GM18517 (cell line): Measurements from ENCODE around the gene IL6ST.
"Not testable (repeated sequence)": the region's sequence is repeated elsewhere in the genome, so short reads cannot be mapped to it uniquely, and the experiment has no call there.

ENCODE experiments used
- ATAC-seq: cut with Tn5 transposase; IDR thresholded peaks from one replicate; pipeline ENCODE4 v1.9.1; 2021; ENCODE audit warnings: mild to moderate bottlenecking, moderate library complexity; ENCODE audit not compliant: unreplicated experiment

IL6ST gene

DNA sequence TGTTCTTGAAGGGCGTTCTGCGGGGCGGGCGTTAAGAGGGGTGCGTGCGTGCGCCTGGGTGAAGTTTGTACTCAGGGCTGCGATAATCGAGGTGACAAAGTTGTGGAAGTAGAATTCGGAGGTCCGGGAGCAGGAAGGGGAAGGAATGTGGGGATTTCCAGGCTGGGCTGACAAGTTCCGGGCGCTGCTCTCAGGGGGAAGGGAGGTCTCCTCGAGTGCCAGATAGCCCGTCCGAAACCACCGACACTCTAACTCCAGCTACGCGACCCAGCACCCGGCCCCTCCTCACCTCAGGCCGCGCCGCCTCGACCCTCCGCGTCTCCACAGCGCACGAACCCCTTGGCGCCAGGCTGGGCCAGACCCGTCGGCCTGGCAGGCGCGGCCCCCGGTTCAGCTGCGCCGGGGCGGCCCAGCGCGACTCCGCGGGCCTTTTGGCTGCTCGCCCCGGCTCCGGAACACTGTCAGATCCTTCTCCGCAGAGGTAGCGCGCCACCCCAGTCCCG lies at the start of gene IL6ST:
IL6ST (minus strand) TSS at position 469 of the 503 bp plus-strand sequence. CDS start 18,685 bp downstream, outside the sequence.
- ATAC-seq: peak; percentile 51

DNA sequence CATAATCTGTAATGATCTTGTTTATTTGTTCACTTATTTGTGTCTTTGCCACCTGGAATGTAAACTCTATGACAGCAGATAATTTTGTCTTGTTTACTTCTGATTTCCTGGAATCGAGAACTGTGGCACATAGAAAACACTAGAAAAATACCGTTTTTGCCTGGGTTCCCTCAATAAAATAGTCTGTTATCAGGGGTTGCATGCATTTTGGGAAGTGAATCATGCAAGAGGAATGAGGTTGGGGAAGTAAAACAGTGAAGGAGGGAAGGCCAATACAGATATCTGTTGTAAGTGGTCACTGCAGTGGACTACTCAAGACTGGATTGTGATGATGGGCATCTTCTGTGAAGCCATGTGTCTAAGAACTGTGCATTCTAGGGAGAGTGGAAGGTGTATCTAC lies 45.2 kb upstream of the IL6ST start:
- ATAC-seq: no peak

DNA sequence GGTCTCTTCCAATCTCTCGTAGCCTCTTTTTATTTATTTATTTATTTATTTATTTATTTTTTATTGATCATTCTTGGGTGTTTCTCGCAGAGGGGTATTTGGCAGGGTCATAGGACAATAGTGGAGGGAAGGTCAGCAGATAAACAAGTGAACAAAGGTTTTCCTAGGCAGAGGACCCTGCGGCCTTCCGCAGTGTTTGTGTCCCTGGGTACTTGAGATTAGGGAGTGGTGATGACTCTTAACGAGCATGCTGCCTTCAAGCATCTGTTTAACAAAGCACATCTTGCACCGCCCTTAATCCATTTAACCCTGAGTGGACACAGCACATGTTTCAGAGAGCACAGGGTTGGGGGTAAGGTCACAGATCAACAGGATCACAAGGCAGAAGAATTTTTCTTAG lies 43.4 kb upstream of the IL6ST start:
- not testable (repeated sequence) for ATAC-seq

DNA sequence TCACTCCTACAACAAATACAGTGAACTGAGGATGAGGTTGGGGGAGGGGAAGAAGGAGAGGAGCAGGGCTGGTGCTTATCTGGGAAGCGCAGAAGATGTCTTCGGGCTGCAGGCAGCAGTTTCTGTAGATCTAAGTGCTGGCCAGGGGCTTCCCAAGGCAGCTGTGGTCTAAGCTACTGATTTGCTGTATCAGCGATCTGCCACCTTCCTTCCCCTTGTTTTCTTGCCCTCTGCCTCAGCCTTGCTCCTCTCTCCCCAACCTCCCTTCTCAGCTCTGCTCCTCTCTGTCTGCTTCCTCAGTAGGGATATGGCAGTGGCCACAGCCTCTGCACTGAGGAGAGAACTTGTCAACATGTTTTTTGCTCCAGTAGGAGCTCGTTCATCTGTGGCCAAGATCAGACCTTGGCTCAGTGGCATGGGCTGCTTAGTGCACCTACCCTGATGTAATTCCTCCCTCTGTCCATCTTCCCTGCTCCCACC lies 42.8 kb upstream of the IL6ST start:
- no peak for ATAC-seq

DNA sequence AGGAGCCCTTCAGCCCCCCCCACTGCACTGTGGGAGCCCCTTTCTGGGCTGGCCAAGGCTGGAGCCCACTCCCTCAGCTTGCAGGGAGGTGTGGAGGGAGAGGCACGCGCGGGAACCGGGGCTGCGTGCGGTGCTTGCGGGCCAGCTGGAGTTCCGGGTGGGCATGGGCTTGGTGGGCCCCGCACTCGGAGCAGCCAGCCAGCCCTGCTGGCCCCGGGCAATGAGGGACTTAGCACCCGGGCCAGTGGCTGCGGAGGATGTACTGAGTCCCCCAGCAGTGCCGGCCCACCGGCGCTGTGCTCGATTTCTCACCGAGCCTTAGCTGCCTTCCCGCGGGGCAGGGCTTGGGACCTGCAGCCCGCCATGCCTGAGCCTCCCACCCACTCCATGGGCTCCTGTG lies 40.6 kb upstream of the IL6ST start:
- ATAC-seq: not testable (repeated sequence)

DNA sequence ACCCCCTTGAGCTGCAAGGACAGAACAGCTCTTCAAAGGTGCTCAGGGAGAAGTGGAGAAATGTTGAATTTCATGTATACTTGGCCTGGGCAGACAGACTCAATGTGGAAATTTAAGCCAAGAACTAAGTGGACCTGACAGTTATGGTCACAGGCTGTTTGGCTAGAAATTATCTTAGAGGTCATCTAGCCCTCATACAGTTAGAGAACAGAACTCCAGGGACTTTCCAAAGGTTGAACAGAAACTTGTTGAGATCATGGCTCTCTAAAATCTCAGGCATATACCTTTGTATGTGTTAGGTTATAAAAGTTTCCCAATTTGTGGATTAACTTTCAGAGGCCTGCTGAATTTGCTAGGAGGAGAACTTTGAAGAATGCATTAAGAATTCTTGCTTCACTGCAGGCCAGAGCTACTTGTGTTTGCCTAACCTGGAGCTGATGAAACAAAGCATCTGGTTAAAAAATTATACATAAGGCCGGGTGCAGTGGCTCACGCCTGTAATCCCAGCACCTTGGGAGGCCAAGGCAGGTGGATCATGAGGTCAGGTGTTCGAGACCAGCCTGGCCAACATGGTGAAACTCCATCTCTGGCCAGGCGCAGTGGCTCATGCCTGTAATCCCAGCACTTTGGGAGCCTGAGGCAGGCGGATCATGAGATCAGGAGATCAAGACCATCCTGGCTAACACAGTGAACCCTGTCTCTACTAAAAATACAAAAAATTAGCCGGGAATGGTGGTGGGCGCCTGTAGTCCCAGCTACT lies 35.3 kb upstream of the IL6ST start:
- not testable (repeated sequence) for ATAC-seq

DNA sequence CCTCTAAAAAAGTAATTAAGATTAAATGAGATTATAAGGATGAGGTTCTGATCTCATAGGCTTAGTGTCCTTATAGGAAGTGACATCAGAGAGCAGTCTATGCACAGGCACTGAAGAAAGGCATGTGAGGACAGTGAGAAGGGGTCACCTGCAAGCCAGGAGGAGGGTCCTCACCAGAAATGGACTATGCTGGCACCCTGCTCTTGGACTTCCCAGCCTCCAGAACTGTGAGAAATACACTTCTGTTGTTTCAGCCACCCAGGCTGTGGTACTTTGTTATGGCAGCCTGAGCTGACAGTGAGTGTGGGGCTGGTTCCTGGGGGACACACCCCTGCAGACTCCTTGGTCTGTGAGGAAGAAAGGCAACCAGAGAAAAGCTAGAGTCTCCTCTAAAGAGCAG lies 34.7 kb upstream of the IL6ST start:
- no peak for ATAC-seq

DNA sequence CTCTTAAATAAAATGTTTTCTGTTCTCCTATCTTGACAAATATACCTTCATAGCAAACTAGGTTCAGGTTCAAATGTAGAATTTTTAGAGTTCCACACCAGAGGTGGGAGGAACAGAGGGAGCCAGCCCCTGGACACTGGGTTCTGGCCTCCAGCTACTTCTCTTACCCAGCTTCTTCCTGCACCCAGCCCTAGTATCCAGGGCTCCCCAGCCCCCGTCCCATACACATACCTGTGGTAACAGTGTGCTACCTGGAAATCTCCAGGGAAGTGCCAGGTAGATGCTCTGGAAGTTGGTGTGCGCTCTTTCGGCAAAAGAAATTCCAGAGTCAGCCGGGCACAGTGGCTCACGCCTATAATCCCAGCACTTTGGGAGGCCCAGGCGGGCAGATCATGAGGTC lies 33.9 kb upstream of the IL6ST start:
- no peak for ATAC-seq

DNA sequence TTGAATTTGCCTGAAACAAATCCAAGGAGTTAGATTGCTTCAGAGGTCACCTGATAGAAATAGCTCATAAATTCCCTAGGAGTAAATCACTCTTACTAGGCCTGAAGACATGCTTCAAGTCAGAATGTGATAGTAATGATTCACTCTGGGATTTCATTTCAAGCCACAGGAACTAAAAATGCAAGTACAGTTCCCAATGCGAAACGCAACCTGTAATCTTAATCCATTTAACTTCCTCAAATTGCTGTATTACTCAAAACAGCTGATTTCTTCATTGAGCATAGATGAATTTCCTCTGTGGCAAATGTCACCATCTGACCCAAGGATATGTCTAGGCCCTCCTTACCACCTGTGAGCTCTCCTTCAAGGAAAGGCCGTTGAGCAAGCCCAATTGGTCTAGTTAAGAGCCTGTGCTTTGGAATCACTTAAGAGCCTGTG lies 32.1 kb upstream of the IL6ST start:
- peak; percentile 91 for ATAC-seq

DNA sequence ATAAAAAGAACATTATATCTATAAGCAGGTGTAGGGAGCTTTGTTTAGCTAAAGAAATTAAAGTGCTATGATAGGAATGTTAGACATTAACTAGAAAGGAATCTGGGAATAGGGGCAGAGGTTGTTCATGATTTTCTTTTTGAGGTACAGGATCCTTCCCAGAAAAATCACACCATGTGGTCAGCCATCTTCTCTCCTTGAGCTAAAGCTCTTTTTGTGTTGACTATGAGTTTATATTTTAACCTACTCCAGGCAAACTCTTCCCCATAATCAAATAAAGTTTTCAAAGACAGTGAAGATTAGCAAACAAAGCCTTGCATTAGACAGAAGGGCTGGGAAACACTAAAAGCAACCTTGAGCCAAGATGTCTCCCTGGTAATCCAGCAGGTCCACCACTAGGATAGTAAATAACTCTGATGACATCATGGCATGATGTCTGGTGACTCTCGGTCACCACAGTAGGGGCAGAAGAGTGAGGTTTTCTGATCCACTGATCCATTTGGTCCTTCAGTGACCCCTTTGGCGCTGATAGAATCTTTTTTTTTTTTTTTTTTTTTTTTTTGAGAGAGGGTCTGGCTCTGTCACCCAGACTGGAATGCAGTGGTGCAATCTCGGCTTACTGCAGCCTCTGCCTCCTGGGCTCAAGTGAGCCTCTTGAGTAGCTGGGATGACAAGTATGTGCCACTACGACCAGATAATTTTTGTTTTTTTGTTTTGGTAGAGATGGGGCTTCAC lies 30.6 kb upstream of the IL6ST start:
- ATAC-seq: no peak

DNA sequence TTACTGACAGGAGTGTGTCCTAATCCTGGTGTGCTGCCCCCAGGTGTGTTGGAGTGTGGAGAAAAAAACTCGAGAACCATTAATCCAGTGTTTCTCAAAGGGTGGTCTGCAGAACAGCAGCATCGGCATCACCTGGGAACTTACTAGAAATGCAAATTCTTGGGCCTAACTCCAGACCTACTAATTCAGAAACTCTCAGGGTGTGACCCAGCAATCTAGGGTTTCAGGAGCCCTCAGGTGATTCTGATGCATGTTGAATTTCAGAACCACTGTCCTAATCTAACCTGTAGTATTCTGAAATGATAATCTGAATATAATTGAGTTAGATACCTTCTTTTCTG lies 30.0 kb upstream of the IL6ST start:
- ATAC-seq: no peak

DNA sequence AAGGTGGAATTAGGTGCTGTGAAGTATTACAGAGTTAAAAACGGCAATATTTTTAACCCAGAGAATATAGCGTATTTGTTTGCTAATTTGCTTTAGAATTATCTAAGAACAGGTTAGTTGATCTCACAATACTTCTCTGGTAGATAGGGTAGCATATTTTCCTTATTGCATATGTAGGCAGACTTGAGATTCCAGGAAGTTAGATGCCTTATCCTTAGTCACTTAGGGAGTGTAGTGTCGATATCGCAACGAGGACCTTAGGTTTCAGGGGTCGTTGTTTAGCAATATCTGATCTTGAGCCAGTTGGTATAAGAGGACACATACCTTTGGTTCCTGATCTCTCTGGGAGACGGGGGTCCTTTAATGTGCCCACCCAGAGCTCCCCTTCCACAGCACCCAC lies 28.5 kb upstream of the IL6ST start:
- ATAC-seq: no peak

DNA sequence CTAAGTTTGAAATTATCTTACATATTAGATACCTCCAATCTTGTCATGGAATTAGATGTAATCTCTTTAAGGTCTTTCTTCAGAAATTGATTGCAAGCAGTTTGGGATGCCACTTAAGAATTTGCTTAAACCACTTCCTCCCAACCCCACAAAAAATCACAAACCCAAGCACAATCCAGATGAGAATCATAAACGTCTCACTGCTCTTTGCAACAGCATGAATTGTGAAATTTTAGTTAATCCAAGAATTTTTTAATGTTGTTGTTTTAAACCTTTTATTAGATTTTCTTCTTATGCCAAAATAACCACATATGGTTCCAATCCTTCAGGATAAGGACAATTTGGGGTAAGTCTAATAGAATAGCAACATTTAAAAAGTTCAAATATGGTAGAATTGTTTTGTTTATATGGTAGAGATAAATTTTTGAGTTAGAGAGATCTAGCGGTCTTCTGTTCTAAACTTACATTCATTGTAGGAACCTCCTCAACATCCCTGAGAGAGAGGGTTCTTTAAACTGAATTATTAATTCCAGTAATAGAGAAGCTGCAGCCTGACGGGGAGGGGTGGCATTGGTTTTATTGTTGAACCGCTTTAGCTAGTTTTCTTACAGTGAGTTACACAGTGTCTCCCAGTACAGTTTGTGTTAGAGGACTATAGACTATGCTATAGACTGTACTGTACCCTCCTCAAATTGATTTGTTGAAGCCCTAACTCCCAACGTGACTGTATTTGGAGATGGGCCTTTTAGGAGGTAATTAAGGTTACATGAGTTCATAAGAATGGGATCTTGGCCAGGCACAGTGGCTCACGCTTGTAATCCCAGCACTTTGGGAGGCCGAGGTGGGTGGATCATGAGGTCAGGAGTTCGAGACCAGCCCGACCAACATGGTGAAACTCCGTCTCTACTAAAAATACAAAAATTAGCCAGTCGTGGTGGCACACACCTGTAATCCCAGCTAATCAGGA lies 24.8 kb upstream of the IL6ST start:
- no peak for ATAC-seq

DNA sequence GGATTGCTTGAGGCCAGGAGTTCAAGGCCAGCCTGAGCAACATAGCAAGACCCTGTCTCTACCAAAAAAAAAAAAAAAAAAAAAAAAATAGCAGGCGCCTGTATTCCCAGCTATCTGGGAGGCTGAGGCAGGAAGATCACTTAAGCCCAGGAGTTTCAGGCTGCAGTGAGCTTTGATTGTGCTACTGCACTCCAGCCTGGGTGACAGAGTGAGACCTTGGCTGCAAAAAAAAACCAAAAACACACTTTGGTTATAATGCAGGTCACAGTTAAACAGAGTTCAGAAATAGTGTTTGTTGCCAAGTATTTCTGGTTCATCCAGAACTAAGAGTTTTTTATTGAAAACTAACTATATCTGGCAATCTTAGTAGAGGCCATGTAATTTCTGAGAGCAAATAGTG lies 24.1 kb upstream of the IL6ST start:
- ATAC-seq: no peak

DNA sequence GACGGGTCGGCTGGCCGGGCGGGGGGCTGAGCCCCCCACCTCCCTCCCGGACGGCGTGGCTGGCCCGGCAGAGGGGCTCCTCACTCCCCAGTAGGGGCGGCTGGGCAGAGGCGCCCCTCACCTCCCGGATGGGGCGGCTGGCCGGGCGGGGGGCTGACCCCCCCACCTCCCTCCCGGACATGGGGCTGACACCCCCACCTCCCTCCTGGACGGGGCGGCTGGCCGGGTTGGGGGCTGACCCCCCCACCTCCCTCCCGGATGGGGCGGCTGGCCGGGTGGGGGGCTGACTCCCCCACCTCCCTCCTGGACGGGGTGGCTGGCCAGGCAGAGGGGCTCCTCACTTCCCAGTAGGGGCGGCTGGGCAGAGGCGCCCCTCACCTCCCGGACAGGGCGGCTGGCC lies 19.9 kb upstream of the IL6ST start:
- not testable (repeated sequence) for ATAC-seq

DNA sequence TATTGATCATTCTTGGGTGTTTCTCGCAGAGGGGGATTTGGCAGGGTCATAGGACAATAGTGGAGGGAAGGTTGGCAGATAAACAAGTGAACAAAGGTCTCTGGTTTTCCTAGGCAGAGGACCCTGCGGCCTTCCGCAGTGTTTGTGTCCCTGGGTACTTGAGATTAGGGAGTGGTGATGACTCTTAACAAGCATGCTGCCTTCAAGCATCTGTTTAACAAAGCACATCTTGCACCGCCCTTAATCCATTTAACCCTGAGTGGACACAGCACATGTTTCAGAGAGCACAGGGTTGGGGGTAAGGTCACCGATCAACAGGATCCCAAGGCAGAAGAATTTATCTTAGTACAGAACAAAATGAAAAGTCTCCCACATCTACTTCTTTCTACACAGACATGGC lies 19.2 kb upstream of the IL6ST start:
- not testable (repeated sequence) for ATAC-seq

DNA sequence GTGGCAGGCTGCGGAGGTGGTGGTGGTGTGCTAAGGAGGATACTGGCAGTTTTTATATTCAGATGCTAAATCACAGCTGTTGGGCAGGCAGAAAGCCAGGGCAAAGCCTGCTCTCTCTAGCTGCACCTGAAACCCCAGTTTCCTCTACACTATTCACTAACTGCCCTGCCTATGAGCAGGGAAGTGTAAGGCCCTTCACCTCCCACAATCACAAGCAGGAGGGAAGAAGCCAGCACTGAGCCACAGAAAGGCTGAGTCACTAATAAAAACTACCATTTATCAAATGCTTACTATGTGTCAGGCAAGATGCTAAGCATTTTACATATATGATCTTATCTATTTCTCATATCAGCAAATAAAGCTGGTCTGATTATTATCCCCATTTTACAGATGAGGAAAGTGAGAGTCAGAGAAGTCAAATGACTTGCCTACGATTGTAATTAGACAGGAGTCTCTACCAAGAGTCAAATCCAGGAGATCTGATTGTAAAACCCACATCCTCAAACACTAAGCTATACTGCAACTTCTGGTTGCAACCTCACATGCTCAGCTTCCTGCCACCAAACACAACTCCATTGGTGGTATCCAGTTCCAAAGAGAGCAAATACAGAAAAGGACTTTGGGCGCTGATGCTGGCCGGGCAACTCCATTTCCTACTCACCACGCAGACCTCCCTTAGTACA lies 17.7 kb upstream of the IL6ST start:
- ATAC-seq: no peak

DNA sequence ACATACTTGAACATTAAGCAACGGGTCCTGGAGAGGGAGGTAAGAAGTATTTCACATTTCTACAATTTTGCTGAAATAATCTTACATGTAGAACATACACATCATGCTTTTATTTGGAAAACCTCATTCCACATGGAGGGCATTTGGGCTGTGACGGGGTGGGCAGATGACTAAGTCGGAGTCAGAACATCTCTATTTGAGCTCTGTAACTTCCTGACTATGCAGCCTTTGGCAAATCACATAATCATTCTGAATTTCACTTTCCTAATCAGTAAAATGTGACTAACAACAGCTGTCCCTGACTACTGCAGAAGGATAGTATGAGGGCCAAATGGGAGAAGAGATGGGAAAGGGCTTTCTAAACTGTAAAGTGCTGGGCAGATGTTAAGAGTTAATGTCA lies 17.1 kb upstream of the IL6ST start:
- ATAC-seq: no peak

DNA sequence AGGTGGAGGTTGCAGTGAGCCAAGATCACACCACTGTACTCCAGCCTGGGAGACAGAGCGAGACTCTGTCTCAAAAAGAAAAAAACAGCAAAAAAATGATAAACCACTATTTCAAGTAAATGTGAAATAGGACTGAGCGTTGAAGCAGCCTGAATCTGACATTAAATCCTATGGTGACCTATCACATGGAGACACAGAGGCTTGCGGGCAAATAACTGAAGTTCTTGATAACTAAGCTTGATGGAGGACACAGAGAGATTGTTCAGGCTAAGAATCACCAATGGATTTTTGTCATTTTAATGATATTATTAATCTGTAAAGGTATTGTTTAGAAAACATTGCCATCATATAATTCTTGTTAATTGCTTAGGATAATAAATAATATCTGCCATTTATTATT lies 15.7 kb upstream of the IL6ST start:
- ATAC-seq: no peak

DNA sequence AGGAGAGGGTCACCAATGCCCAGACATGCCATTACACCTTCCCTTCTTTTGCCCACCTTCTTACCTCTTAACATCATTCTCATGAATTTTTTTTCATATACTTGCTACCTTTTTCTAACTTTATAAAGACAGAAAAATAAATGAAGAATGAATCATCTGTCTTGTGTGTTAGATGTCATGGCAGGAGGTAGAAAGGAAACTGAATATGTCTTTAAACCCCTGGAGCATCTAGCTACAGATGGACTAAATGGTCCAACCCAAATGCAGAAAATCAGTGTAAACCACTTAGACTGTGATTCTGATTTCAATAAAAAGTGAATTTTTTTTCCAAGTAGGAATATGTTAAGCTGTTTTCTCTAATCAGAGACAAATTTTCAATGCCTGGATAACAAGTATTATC lies 11.8 kb upstream of the IL6ST start:
- no peak for ATAC-seq
